Right atrium auricular region (tissue), 2 donors: ENCODE results near the gene EXOC3L1. TPM values are rescaled to one million over a fixed set of nuclear protein-coding genes. Genes with fewer than 3 reads are reported as not detected.

Experiments
- DNase-seq: peaks from one replicate; pipeline ENCODE4 v3.0.0-alpha.2; 2019; ENCODE audit warnings: low spot score
- H3K27ac ChIP-seq, 2 donors: fragments of 200-600 bp; sonication (generic); 1 replicate in 1 of 2; 2 replicates in 1 of 2; pipeline ENCODE4 v1.5.1; 2016 to 2019
- H3K27me3 ChIP-seq, 2 donors: fragments of 200-600 bp; sonication (generic); one replicate each; pipeline versions ENCODE4 v1.5.1 to v1.6.0; 2017 to 2019
- H3K36me3 ChIP-seq: fragments of 200-600 bp; sonication (generic); one replicate; pipeline ENCODE4 v1.5.1; 2016
- H3K4me1 ChIP-seq, 2 donors: fragments of 200-600 bp; sonication (generic); one replicate each; pipeline versions ENCODE4 v1.5.1 to v1.6.0; 2017 to 2019
- H3K4me3 ChIP-seq, 2 donors: fragments of 200-600 bp; sonication (generic); 1 replicate in 1 of 2; 2 replicates in 1 of 2; pipeline ENCODE4 v1.5.1; 2017 to 2019; ENCODE audit warnings: mild to moderate bottlenecking in 1 of 2, moderate library complexity in 1 of 2
- H3K9me3 ChIP-seq, 2 donors: fragments of 200-600 bp; sonication (generic); one replicate each; pipeline ENCODE4 v1.5.1; 2019
- total RNA-seq, 2 donors: library from RNA; depleted of rRNA; stranded (reverse); fragments of >200 nt; gene quantifications; one replicate each; pipeline ENCODE4 v1.1.0, GENCODE V29; 2016
- TF ChIP-seq, protein P1 (sequence below), 2 donors: fragments of 200-600 bp; sonication (generic); IDR thresholded peaks; one replicate each; pipeline ENCODE4 v1.5.1; 2019; ENCODE audit warnings: antibody characterized with exemption in 2 of 2

The EXOC3L1 gene
- total RNA-seq, 2 donors from 2014 or later = 2.2 to 2.5 TPM

DNA sequence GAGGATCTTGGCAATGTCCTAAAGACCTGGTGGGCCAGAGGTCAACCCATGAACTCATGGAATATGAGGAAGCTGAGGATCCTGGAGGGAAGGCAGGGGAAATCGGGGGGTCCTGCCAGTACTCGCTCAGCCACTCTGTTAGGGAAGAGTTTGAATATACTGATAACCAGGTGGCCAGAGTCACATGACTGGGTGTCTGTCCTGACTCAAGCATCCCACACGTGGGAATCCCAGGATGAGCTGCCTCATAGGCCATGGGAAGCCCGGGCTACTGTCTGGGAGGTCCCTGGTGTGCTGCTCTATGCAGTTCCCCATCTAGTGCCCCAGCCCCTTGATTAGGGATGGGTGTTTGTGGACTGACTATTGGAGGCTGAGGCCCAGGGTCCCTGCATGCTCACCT is 1.6 kb downstream of the EXOC3L1 start:
- TF ChIP-seq, protein P1, sequence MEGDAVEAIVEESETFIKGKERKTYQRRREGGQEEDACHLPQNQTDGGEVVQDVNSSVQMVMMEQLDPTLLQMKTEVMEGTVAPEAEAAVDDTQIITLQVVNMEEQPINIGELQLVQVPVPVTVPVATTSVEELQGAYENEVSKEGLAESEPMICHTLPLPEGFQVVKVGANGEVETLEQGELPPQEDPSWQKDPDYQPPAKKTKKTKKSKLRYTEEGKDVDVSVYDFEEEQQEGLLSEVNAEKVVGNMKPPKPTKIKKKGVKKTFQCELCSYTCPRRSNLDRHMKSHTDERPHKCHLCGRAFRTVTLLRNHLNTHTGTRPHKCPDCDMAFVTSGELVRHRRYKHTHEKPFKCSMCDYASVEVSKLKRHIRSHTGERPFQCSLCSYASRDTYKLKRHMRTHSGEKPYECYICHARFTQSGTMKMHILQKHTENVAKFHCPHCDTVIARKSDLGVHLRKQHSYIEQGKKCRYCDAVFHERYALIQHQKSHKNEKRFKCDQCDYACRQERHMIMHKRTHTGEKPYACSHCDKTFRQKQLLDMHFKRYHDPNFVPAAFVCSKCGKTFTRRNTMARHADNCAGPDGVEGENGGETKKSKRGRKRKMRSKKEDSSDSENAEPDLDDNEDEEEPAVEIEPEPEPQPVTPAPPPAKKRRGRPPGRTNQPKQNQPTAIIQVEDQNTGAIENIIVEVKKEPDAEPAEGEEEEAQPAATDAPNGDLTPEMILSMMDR (IDR thresholded peaks at IDR 0.05) = no peak
- DNase-seq = no peak
- peaks cover 0 to 38% of the 10 kb centered on the region in 2 donors for H3K4me1 ChIP-seq
- H3K27ac ChIP-seq = no peak overlapping the region
- no peaks in the 10 kb centered on the region for H3K27me3 ChIP-seq
- H3K4me3 ChIP-seq = no peak overlapping the region
- H3K36me3 ChIP-seq = peaks cover 1% of the 10 kb centered on the region
- H3K9me3 ChIP-seq = no peaks in the 10 kb centered on the region

DNA sequence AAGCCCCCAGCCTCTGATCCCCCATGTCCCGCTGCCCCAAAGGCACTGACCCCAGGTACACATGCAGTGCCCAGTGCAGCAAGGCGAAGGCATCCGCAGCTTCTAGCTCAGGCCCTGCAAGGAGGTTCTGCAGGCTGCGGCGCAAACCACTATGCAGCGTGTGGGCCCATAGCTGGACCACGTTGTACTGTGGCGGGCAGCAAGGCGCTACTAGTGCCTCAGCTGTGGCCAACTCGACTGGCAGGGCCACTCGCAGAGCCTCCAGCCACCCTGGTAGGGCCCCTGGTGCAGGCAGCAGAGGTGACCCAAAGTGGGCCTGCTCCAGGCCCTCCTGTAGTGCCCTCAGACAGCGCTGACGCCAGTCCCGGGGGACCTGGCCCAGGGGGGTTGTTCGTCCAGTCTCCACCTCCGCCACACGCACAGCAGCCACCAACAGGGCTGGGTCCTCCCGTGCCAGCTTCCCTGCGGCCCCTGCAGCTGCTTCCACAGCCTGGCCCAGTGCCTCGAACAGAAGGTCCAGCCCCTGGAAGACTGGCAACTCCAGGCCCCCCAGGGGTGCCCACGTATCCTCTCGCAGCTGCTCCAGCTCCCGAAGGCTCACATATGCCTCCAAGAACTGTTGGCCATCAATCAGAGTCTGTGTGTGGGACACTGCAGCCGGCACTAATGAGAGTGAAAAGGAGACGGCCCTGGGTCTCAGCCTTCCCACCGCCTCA is 2.6 kb downstream of the EXOC3L1 start:
- TF ChIP-seq, protein P1 (IDR thresholded peaks at IDR 0.05) = no peak
- Histone ChIP-seq H3K27me3 (no peaks in the 10 kb centered on the region), H3K27ac (no peak overlapping the region), H3K4me3 (no peak overlapping the region), H3K9me3 (no peaks in the 10 kb centered on the region), H3K4me1 (peaks cover 0 to 39% of the 10 kb centered on the region in 2 donors), H3K36me3 (no peaks in the 10 kb centered on the region)
- no peak for DNase-seq

DNA sequence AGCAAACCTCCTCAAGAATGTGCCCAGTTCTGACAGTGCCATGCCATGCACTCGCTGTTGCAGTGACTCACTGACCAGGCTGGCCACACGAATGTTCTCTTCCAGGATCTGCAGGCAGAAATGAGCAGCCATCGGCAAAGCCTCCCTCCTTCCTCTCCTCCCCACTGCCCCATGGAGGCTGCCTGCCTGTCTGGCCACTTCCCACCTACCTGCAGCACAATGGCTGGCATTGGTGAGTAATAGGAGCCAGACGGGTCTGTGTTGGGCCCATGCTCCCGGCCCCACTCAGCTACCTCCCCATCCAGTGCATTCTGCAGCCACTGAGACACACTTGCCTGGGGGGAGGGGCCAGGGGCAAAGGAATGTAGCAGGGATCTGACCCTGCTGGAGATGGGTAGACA is 3.4 kb downstream of the EXOC3L1 start:
- no peaks in the 10 kb centered on the region for H3K9me3 ChIP-seq
- H3K27ac ChIP-seq = no peak overlapping the region
- no peak for DNase-seq
- no peaks in the 10 kb centered on the region for H3K36me3 ChIP-seq
- no peak overlapping the region for H3K4me3 ChIP-seq
- TF ChIP-seq, protein P1 (IDR thresholded peaks at IDR 0.05) = no peak
- no peaks in the 10 kb centered on the region for H3K27me3 ChIP-seq
- H3K4me1 ChIP-seq = peaks cover 0 to 37% of the 10 kb centered on the region in 2 donors

DNA sequence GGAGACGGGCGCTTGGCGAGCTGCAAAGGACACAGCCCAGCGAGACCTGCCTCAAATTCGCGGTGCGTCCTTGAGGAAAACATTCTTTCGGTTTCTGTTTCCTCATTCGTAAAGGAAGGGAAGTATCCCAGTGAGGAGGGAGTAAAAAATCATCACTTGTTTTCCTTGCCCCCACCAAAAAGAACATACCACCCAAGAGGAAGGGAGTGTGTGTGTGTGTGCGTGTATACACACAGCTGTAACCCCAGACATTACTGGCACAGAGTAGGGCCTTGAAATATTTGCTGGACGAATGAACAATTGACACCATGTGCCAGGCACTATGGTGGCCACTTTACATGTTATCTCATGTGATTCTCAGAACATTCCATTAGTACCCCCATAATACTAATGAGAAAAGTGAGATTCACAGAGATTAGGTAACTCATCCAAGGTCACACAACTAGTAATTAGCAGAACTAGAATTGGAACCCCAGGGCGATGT is 4.2 kb downstream of the EXOC3L1 start:
- Histone ChIP-seq H3K4me3 (no peak overlapping the region), H3K27ac (no peak overlapping the region), H3K4me1 (peaks cover 0 to 29% of the 10 kb centered on the region in 2 donors)

DNA sequence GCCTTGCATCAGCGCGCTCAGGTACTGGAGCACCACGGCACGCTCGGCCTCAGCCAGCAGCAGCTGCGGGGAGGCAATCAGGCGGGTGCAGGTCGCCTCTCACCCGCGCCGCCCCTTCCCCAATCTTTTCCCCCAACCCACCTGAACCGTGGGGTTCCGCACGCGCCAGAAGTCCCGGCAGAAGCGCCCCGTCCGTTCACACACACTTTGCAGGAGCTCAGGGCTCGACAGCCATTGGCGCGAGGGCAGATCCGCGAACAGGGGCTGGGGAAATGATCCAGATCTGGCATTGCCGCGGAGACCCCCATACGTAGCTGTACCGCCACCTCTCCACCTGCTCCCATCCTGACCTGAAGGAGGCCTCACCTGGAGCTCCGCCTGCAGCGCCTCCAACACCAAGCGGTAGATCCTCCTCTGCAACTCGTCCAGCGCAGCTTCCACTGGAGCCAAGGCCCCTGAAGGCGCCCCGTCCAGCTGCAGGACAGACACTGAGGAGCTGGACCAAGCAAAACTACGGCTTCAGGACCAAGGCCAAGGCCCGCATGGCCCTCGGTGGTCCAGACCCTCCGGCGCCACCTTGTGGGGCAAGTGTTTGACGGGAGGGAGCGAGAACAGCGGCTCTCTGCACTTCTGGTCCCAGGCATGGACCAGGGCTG is 4.8 kb downstream of the EXOC3L1 start:
- peaks cover 0 to 29% of the 10 kb centered on the region in 2 donors for H3K4me1 ChIP-seq
- H3K9me3 ChIP-seq = no peaks in the 10 kb centered on the region
- no peak overlapping the region for H3K27ac ChIP-seq
- TF ChIP-seq, protein P1 (IDR thresholded peaks at IDR 0.05) = peak; percentile 81 to 91
- peak overlapping the region in 1 of 2 donors; percentile 72 for H3K4me3 ChIP-seq
- DNase-seq = peak; percentile 93
- H3K27me3 ChIP-seq = no peaks in the 10 kb centered on the region
- H3K36me3 ChIP-seq = no peaks in the 10 kb centered on the region

More for the DNA sequence above, 4.2 kb downstream of the EXOC3L1 start:
- Histone ChIP-seq H3K27me3 (no peaks in the 10 kb centered on the region), H3K9me3 (no peaks in the 10 kb centered on the region), H3K36me3 (no peaks in the 10 kb centered on the region)
- no peak for DNase-seq
- TF ChIP-seq, protein P1 (IDR thresholded peaks at IDR 0.05) = no peak
